HFFc6 (cell line): Measurements from ENCODE around the gene CKAP4. TPM values are rescaled to one million over a fixed set of nuclear protein-coding genes. Genes with fewer than 3 reads are reported as not detected.

Experiments
- DNase-seq: peaks from one replicate; pipeline ENCODE4 v3.0.0-alpha.2; 2018
- H3K27ac Mint-ChIP-seq: 2 replicates; pipeline ENCODE4 v1.8.0; 2020; ENCODE audit warnings: mild to moderate bottlenecking, mixed read lengths
- H3K27me3 Mint-ChIP-seq: 2 replicates; pipeline ENCODE4 v1.8.0; 2021; ENCODE audit warnings: mild to moderate bottlenecking, moderate library complexity, mixed read lengths; ENCODE audit not compliant: insufficient read depth
- H3K36me3 Mint-ChIP-seq: 2 replicates; pipeline ENCODE4 v1.8.0; 2021; ENCODE audit warnings: low read depth, mixed read lengths
- H3K4me1 Mint-ChIP-seq: 2 replicates; pipeline ENCODE4 v1.8.0; 2020; ENCODE audit warnings: low read depth, mixed read lengths
- H3K4me3 Mint-ChIP-seq: 2 replicates; pipeline ENCODE4 v1.8.0; 2020; ENCODE audit warnings: mild to moderate bottlenecking, moderate library complexity, mixed read lengths
- H3K9me3 Mint-ChIP-seq: 2 replicates; pipeline ENCODE4 v1.8.0; 2020; ENCODE audit warnings: mild to moderate bottlenecking, mixed read lengths
- total RNA-seq, 6 experiments: library from RNA; stranded (reverse); fragmentation: NEBNext Ultra II Directional; extraction: Animal tissue kit (Norgen Biotek cat#: 25700); gene quantifications; 2 replicates in 1 of 6; 3 replicates in 5 of 6; pipeline ENCODE4 v1.2.3, GENCODE V29; 2021
- TF ChIP-seq, protein P1 (sequence below): fragments of 200-600 bp; sonication (generic); IDR thresholded peaks from 2 replicates; pipeline ENCODE4 v1.5.0; 2021; ENCODE audit warnings: antibody characterized with exemption, mild to moderate bottlenecking

Gene CKAP4
- total RNA-seq, 6 experiments from 2014 or later = 521 to 616 (median 544) TPM

DNA sequence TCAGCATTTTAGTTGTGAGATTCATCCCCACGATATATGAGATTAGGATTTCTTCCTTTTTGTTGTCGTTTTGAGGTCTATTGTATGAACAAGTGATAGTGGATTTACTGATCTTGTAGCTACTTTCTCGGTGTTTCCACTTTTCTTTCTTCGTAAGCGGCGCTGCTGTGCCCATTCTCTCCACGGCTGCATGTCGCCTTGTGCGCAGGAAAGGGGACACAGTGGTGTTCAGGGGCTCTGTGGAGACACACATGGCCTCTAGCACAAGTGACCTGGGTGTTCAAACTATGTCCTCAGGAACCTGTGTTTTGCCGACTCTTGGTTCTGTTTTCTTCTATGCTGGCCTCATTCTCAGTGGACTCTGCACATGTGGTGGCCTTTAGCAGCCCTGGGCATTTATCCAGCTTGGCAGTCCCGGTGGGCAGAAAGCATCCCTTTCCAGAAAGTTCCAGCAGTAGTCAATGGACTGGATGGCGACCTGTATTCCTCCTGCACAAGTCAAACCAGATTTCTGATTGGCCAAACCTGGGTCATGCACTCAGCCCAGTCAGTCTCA, 18.7 kb downstream of the CKAP4 start:
- Mint-ChIP-seq H3K36me3 (peaks cover 6% of the 10 kb centered on the region), H3K27me3 (peaks cover 6% of the 10 kb centered on the region), H3K4me3 (no peak overlapping the region), H3K4me1 (peaks cover 17% of the 10 kb centered on the region), H3K27ac (no peak overlapping the region), H3K9me3 (no peaks in the 10 kb centered on the region)
- TF ChIP-seq, protein P1, sequence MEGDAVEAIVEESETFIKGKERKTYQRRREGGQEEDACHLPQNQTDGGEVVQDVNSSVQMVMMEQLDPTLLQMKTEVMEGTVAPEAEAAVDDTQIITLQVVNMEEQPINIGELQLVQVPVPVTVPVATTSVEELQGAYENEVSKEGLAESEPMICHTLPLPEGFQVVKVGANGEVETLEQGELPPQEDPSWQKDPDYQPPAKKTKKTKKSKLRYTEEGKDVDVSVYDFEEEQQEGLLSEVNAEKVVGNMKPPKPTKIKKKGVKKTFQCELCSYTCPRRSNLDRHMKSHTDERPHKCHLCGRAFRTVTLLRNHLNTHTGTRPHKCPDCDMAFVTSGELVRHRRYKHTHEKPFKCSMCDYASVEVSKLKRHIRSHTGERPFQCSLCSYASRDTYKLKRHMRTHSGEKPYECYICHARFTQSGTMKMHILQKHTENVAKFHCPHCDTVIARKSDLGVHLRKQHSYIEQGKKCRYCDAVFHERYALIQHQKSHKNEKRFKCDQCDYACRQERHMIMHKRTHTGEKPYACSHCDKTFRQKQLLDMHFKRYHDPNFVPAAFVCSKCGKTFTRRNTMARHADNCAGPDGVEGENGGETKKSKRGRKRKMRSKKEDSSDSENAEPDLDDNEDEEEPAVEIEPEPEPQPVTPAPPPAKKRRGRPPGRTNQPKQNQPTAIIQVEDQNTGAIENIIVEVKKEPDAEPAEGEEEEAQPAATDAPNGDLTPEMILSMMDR = no peak
- no peak for DNase-seq

DNA sequence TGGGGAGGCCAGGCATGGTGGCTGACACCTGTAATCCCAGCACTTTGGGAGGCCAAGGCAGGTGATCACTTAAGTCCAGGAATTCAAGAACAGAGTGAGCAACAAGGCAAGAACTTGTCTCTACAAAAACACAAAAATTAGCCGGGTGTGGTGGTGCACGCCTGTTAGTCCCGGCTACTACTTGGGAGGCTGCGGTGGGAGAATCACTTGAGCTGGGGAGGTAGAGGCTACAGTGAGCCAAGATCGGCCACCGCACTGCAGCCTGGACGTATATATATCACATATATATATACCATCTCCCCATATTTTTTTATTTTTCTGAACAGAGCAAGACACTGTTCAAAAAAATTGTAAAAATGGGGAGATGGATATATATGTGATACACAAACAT, 19.5 kb downstream of the CKAP4 start:
- H3K27ac Mint-ChIP-seq = no peak overlapping the region
- no peak overlapping the region for H3K4me3 Mint-ChIP-seq
- no peaks in the 10 kb centered on the region for H3K9me3 Mint-ChIP-seq
- DNase-seq = no peak
- H3K27me3 Mint-ChIP-seq = peaks cover 4% of the 10 kb centered on the region
- H3K4me1 Mint-ChIP-seq = peaks cover 16% of the 10 kb centered on the region
- TF ChIP-seq, protein P1 = no peak
- H3K36me3 Mint-ChIP-seq = no peaks in the 10 kb centered on the region

DNA sequence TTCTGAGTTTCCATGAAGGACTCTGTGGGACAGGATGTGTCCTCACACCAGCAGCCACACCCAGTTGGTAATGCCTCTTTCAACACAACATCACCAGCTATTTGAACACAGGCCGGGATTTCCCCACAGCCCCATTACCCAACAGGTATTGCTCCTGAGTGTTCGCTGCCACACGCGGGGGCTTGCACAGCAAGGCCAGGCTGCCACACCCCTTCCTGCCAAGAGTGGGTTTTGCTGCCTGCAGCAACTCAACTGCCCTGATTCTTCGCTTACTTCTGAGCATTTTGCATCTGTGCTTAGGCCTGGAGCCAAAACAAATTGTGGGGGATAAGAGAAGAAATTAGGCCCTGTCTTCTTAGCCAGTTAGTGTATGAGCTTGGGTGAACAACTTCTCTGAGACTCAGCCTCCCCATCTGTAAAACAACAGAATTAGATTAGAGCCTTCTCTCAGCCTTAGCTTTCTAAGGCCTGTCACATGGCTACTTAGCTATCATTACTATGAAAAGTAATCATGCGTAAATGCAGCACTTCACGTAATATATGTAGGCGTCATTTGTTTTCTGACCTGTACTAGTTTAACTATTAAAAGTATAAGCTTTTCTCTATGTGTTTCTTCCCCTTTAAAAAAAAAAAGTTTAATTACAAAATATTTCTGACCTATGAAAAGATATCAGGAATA, 20.0 kb downstream of the CKAP4 start:
- no peak overlapping the region for H3K4me3 Mint-ChIP-seq
- peaks cover 16% of the 10 kb centered on the region for H3K4me1 Mint-ChIP-seq
- H3K27me3 Mint-ChIP-seq = peaks cover 4% of the 10 kb centered on the region
- no peaks in the 10 kb centered on the region for H3K9me3 Mint-ChIP-seq
- no peak for DNase-seq
- H3K36me3 Mint-ChIP-seq = no peaks in the 10 kb centered on the region
- H3K27ac Mint-ChIP-seq = no peak overlapping the region
- TF ChIP-seq, protein P1 = no peak

DNA sequence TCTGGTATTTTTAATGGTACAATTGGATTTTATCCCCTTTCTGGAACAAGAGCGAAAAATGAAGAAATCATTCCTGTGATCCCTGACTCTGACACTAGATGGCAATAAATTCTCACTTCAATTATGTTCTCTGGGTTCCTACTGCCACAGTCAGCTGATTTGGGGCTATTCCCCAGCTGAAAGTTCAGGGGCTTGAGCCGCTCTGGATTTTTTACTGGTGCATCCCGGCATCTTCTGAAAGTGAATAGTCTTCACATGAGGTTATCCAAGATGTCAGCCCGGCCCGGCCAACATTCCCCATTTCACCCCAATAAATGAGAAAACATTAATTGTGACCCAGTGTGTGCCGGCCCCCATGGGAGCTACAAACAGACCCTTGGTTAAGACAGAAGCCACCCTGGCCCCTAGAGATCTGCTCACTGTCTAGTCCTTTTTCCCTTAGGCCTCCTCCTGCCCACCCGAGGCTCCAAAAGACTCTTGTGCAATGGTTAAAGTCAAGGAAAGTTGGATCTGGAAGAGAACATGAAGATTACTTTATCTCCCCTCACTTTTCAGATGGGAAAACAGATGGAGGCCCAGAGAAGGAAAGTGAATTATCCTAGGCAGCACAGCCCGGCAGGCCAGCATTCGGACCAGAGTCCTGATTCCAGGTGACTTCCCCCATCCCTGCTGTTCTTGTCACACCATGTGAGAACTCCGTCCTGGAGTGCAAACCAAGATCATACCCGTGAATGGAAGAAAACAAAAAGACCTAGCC, 20.8 kb downstream of the CKAP4 start:
- Mint-ChIP-seq H3K27ac (no peak overlapping the region), H3K4me3 (no peak overlapping the region), H3K27me3 (peaks cover 4% of the 10 kb centered on the region), H3K4me1 (peaks cover 16% of the 10 kb centered on the region), H3K9me3 (no peaks in the 10 kb centered on the region), H3K36me3 (no peaks in the 10 kb centered on the region)
- peak; percentile 56 for DNase-seq
- TF ChIP-seq, protein P1 = peak; percentile 87

DNA sequence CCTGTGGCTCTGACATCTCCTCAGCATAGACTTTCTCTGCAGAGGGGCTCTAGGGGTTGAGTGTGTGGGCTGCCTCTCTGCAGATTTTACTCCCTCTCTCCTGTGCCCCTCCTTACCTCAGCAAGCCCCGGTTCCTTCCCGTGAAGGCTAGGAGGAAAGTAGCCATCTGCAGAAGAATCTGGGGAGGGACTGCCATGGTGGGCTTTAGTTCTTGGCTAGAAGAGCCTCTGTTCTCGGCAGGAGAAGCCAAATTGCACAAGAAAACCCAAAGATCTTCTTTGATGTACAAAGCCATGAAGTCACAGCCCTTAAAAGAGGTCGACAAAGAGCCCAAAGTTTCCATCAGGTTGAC, 23.5 kb downstream of the CKAP4 start:
- TF ChIP-seq, protein P1 = peak; percentile 32
- H3K9me3 Mint-ChIP-seq = no peaks in the 10 kb centered on the region
- H3K27me3 Mint-ChIP-seq = peaks cover 4% of the 10 kb centered on the region
- no peaks in the 10 kb centered on the region for H3K36me3 Mint-ChIP-seq
- H3K27ac Mint-ChIP-seq = no peak overlapping the region
- no peak for DNase-seq
- H3K4me3 Mint-ChIP-seq = no peak overlapping the region
- peaks cover 16% of the 10 kb centered on the region for H3K4me1 Mint-ChIP-seq
